H9 (cell line): ENCODE data around the gene PRR33. TPM values are rescaled to one million over a fixed set of nuclear protein-coding genes. Genes with fewer than 3 reads are reported as not detected.

Experiments
- DNase-seq: peaks from one replicate; pipeline ENCODE4 v3.0.0-alpha.2; 2017
- H2AFZ ChIP-seq: one replicate; pipeline ENCODE4 v1.6.1; 2013; ENCODE audit warnings: mild to moderate bottlenecking, low read length, control low read depth, moderate library complexity
- H2AK5ac ChIP-seq: 2 replicates; pipeline ENCODE4 v1.6.1; 2013; ENCODE audit warnings: low read length, control low read depth, mixed read lengths; ENCODE audit not compliant: insufficient read length
- H2BK120ac ChIP-seq: one replicate; pipeline ENCODE4 v1.6.1; 2013; ENCODE audit warnings: low read depth, mild to moderate bottlenecking, low read length, control low read depth, inconsistent platforms; ENCODE audit not compliant: poor library complexity, severe bottlenecking
- H2BK12ac ChIP-seq: 2 replicates; pipeline ENCODE4 v1.6.1; 2013; ENCODE audit warnings: low read length, control low read depth, mixed read lengths, low read depth; ENCODE audit not compliant: insufficient read length
- H2BK15ac ChIP-seq: 2 replicates; pipeline ENCODE4 v1.6.1; 2013; ENCODE audit warnings: low read depth, low read length, control low read depth
- H2BK20ac ChIP-seq: one replicate; pipeline ENCODE4 v1.6.1; 2013; ENCODE audit warnings: low read depth, mild to moderate bottlenecking, low read length, control low read depth, inconsistent platforms; ENCODE audit not compliant: poor library complexity, severe bottlenecking
- H2BK5ac ChIP-seq: 2 replicates; pipeline ENCODE4 v1.6.1; 2013; ENCODE audit warnings: low read length, control low read depth, mixed read lengths; ENCODE audit not compliant: insufficient read length
- H3K14ac ChIP-seq: 2 replicates; pipeline ENCODE4 v1.6.1; 2013; ENCODE audit warnings: low read length, control low read depth; ENCODE audit not compliant: insufficient read depth
- H3K18ac ChIP-seq: 2 replicates; pipeline ENCODE4 v1.6.1; 2013; ENCODE audit warnings: low read depth, mild to moderate bottlenecking, mixed read lengths, low read length, control low read depth; ENCODE audit not compliant: insufficient read length
- H3K23ac ChIP-seq: 2 replicates; pipeline ENCODE4 v1.6.1; 2013; ENCODE audit warnings: low read length, control low read depth, mixed read lengths, low read depth; ENCODE audit not compliant: insufficient read length
- H3K23me2 ChIP-seq: 2 replicates; pipeline ENCODE4 v1.6.1; 2013; ENCODE audit warnings: low read depth, mild to moderate bottlenecking, mixed read lengths, low read length, control low read depth; ENCODE audit not compliant: insufficient read length, poor library complexity, severe bottlenecking
- H3K27ac ChIP-seq: 2 replicates; pipeline ENCODE4 v1.5.1; 2013; ENCODE audit warnings: low read length, control low read depth, mixed read lengths, low read depth; ENCODE audit not compliant: insufficient read length
- H3K27me3 ChIP-seq: 2 replicates; pipeline ENCODE4 v1.6.1; 2013; ENCODE audit warnings: low read length, control low read depth, inconsistent platforms; ENCODE audit not compliant: insufficient read depth
- H3K4ac ChIP-seq: 2 replicates; pipeline ENCODE4 v1.6.1; 2013; ENCODE audit warnings: low read depth, mild to moderate bottlenecking, control low read depth, inconsistent platforms, low read length, moderate library complexity
- H3K4me1 ChIP-seq: 2 replicates; pipeline ENCODE4 v1.6.1; 2013; ENCODE audit warnings: low read length, control low read depth, inconsistent platforms; ENCODE audit not compliant: insufficient read depth
- H3K4me2 ChIP-seq: 2 replicates; pipeline ENCODE4 v1.6.1; 2013; ENCODE audit warnings: low read length, control low read depth, mixed read lengths; ENCODE audit not compliant: insufficient read length, insufficient read depth
- H3K56ac ChIP-seq: 2 replicates; pipeline ENCODE4 v1.6.1; 2013; ENCODE audit warnings: low read depth, mild to moderate bottlenecking, mixed read lengths, low read length, control low read depth; ENCODE audit not compliant: insufficient read length
- H3K79me1 ChIP-seq: 2 replicates; pipeline ENCODE4 v1.6.1; 2013; ENCODE audit warnings: low read depth, mild to moderate bottlenecking, moderate library complexity, low read length, control low read depth, inconsistent platforms; ENCODE audit not compliant: insufficient read depth, poor library complexity, severe bottlenecking
- H3K79me2 ChIP-seq: 2 replicates; pipeline ENCODE4 v1.6.1; 2013; ENCODE audit warnings: low read length, control low read depth, inconsistent platforms; ENCODE audit not compliant: insufficient read depth
- H3K9ac ChIP-seq: 2 replicates; pipeline ENCODE4 v1.6.1; 2013; ENCODE audit warnings: low read length, control low read depth, mixed read lengths; ENCODE audit not compliant: insufficient read length; ENCODE audit errors: extremely low read depth
- H3K9me3 ChIP-seq: one replicate; pipeline ENCODE4 v1.6.1; 2013; ENCODE audit warnings: low read depth, low read length, inconsistent platforms; ENCODE audit not compliant: control insufficient read depth
- H3T11ph ChIP-seq: one replicate; pipeline ENCODE4 v1.6.1; 2013; ENCODE audit warnings: mild to moderate bottlenecking, low read length, control low read depth, inconsistent platforms
- H4K20me1 ChIP-seq: one replicate; pipeline ENCODE4 v1.6.1; 2013; ENCODE audit not compliant: control insufficient read depth, insufficient read length, insufficient read depth
- H4K5ac ChIP-seq: 2 replicates; pipeline ENCODE4 v1.6.1; 2013; ENCODE audit warnings: low read depth, mild to moderate bottlenecking, mixed read lengths, low read length, control low read depth; ENCODE audit not compliant: insufficient read length
- H4K8ac ChIP-seq: replicated peaks from 2 replicates; pipeline ENCODE4 v1.6.1; 2013; ENCODE audit warnings: low read length, control low read depth, mixed read lengths, low read depth; ENCODE audit not compliant: insufficient read length
- H4K91ac ChIP-seq: 2 replicates; pipeline ENCODE4 v1.6.1; 2013; ENCODE audit warnings: low read depth, mild to moderate bottlenecking, moderate library complexity, mixed read lengths, low read length, control low read depth; ENCODE audit not compliant: insufficient read length
- H3K27ac Mint-ChIP-seq, 3 experiments: 2 replicates in 2 of 3; 3 replicates in 1 of 3; pipeline ENCODE4 v1.8.0; 2020 to 2021; ENCODE audit warnings: mixed read lengths in 3 of 3, mild to moderate bottlenecking in 1 of 3, moderate library complexity in 1 of 3
- H3K27me3 Mint-ChIP-seq: 2 replicates; pipeline ENCODE4 v1.8.0; 2021; ENCODE audit warnings: low read depth, mild to moderate bottlenecking, moderate library complexity, mixed read lengths
- H3K36me3 Mint-ChIP-seq, 3 experiments: 2 replicates in 2 of 3; 3 replicates in 1 of 3; pipeline ENCODE4 v1.8.0; 2020 to 2021; ENCODE audit warnings: low read depth in 3 of 3, mixed read lengths in 3 of 3; ENCODE audit not compliant: insufficient read depth in 1 of 3
- H3K4me1 Mint-ChIP-seq, 2 experiments: 2 replicates each; pipeline ENCODE4 v1.8.0; 2020; ENCODE audit warnings: mixed read lengths in 2 of 2
- H3K4me3 Mint-ChIP-seq, 2 experiments: 2 replicates in 1 of 2; 3 replicates in 1 of 2; pipeline ENCODE4 v1.8.0; 2020 to 2021; ENCODE audit warnings: mild to moderate bottlenecking in 2 of 2, mixed read lengths in 2 of 2, moderate library complexity in 1 of 2
- H3K9me3 Mint-ChIP-seq, 2 experiments: 2 replicates in 1 of 2; 3 replicates in 1 of 2; pipeline ENCODE4 v1.8.0; 2020; ENCODE audit warnings: mild to moderate bottlenecking in 2 of 2, mixed read lengths in 2 of 2, moderate library complexity in 1 of 2
- CTCF ChIP-seq: fragments of 200-600 bp; sonication (generic); conservative IDR thresholded peaks from 3 replicates; pipeline ENCODE4 v1.8.0; 2021; ENCODE audit warnings: antibody characterized with exemption, mild to moderate bottlenecking
- WGBS: extraction: QIAGEN DNeasy Blood & Tissue Kit; methylation state at CpG from one replicate; pipeline ENCODE4 v1.1.7; 2013; ENCODE audit warnings: missing lambda C conversion rate, low lambda C conversion rate, mixed read lengths; ENCODE audit not compliant: insufficient read length; ENCODE audit errors: extremely low coverage; 5-methylcytosine and 5-hydroxymethylcytosine counted together
- total RNA-seq: library from RNA; stranded (reverse); gene quantifications from 2 replicates; pipeline ENCODE4 v1.2.1, GENCODE V29; 2021

The PRR33 gene
- total RNA-seq, 1 experiment from 2014 or later, result not detected

GRCh38 chr11:1851468-1852180 is 40.1 kb downstream of the PRR33 start:
- Histone ChIP-seq H2BK15ac (no peak overlapping the region), H4K20me1 (no peaks in the 10 kb centered on the region), H4K5ac (no peak overlapping the region), H3K9me3 (no peaks in the 10 kb centered on the region), H3K18ac (no peak overlapping the region), H3K23me2 (no peaks in the 10 kb centered on the region), H3K14ac (no peak overlapping the region; the same call in 1 of the 2 replicates), H2BK120ac (no peak overlapping the region), H3K27me3 (no peaks in the 10 kb centered on the region), H3K56ac (no peak overlapping the region), H3K4ac (no peak overlapping the region), H3K79me1 (no peaks in the 10 kb centered on the region), H2BK12ac (no peak overlapping the region), H3K9ac (no peak overlapping the region), H4K91ac (no peak overlapping the region), H3K27ac (no peak overlapping the region), H3K79me2 (no peaks in the 10 kb centered on the region), H2AFZ (no peak overlapping the region), H4K8ac (no peak overlapping the region), H2AK5ac (no peak overlapping the region), H3K4me2 (no peak overlapping the region), H2BK5ac (no peak overlapping the region), H3K4me1 (no peaks in the 10 kb centered on the region), H3T11ph (no peak overlapping the region), H2BK20ac (no peak overlapping the region), H3K23ac (no peak overlapping the region)
- Mint-ChIP-seq H3K27me3 (peaks cover 16% of the 10 kb centered on the region), H3K36me3 (no peaks in the 10 kb centered on the region), H3K4me1 (peaks cover 2 to 3% of the 10 kb centered on the region in 2 experiments; a peak in 2 of 4 replicates), H3K4me3 (no peak overlapping the region), H3K9me3 (no peaks in the 10 kb centered on the region), H3K27ac (no peak overlapping the region; a peak in 1 of 7 replicates)
- no CpG with 5 or more reads among the region's 21 CpGs for WGBS
- DNase-seq, result no peak
- no peak for TF ChIP-seq CTCF
